Measurements from ENCODE around the gene DCLRE1A.
"Not testable (repeated sequence)": the region's sequence is repeated elsewhere in the genome, so short reads cannot be mapped to it uniquely, and the experiment has no call there.

Gene DCLRE1A

GRCh38 chr10:113858541-113858940 lies 4.7 kb upstream of the DCLRE1A start:
- no peak for DNase-seq (ENCODE audit: low spot score)

GRCh38 chr10:113857210-113857609 lies 3.3 kb upstream of the DCLRE1A start:
- DNase-seq (ENCODE audit: low spot score), result no peak

- DNase-seq (ENCODE audit: low spot score), result no peak
These were observed 2.7 kb upstream of the DCLRE1A start for GRCh38 chr10:113856563-113856962.

- DNase-seq (ENCODE audit: low spot score), result peak; percentile 34
These were observed 1.1 kb upstream of the DCLRE1A start for GRCh38 chr10:113854761-113855588.

- DNase-seq (ENCODE audit: low spot score), result no peak
These were observed 287 bp downstream of the DCLRE1A start for GRCh38 chr10:113853578-113854012.

- DNase-seq (ENCODE audit: low spot score), result no peak
These were observed 3.9 kb downstream of the DCLRE1A start for GRCh38 chr10:113849946-113850345.

GRCh38 chr10:113849140-113849803 lies 4.6 kb downstream of the DCLRE1A start:
- no peak for DNase-seq (ENCODE audit: low spot score)

- DNase-seq (ENCODE audit: low spot score), result no peak
These were observed 7.8 kb downstream of the DCLRE1A start for GRCh38 chr10:113846036-113846435.

- no peak for DNase-seq (ENCODE audit: low spot score)
These were observed 9.9 kb downstream of the DCLRE1A start for GRCh38 chr10:113843972-113844485.

- no peak for DNase-seq (ENCODE audit: low spot score)
These were observed 11.7 kb downstream of the DCLRE1A start for GRCh38 chr10:113842171-113842570.

- not testable (repeated sequence) for DNase-seq (ENCODE audit: low spot score)
These were observed 25.3 kb downstream of the DCLRE1A start for GRCh38 chr10:113828567-113828966.

GRCh38 chr10:113825791-113826190 lies 28.1 kb downstream of the DCLRE1A start:
- no peak for DNase-seq (ENCODE audit: low spot score)

- no peak for DNase-seq (ENCODE audit: low spot score)
These were observed 30.5 kb downstream of the DCLRE1A start for GRCh38 chr10:113823389-113823788.

- no peak for DNase-seq (ENCODE audit: low spot score)
These were observed 31.7 kb downstream of the DCLRE1A start for GRCh38 chr10:113822174-113822573.

GRCh38 chr10:113821306-113821705 lies 32.6 kb downstream of the DCLRE1A start:
- DNase-seq (ENCODE audit: low spot score), result not testable (repeated sequence)

GRCh38 chr10:113820507-113820906 lies 33.4 kb downstream of the DCLRE1A start:
- no peak for DNase-seq (ENCODE audit: low spot score)

GRCh38 chr10:113819989-113820388 lies 33.9 kb downstream of the DCLRE1A start:
- no peak for DNase-seq (ENCODE audit: low spot score)

- not testable (repeated sequence) for DNase-seq (ENCODE audit: low spot score)
These were observed 39.2 kb downstream of the DCLRE1A start for GRCh38 chr10:113814700-113815099.

GRCh38 chr10:113808168-113808567 lies 45.7 kb downstream of the DCLRE1A start:
- DNase-seq (ENCODE audit: low spot score), result no peak

- DNase-seq (ENCODE audit: low spot score), result no peak
These were observed 47.4 kb downstream of the DCLRE1A start for GRCh38 chr10:113806503-113806902.

GRCh38 chr10:113802997-113803396 lies 50.9 kb downstream of the DCLRE1A start:
- DNase-seq (ENCODE audit: low spot score), result no peak

GRCh38 chr10:113801569-113801968 lies 52.3 kb downstream of the DCLRE1A start:
- DNase-seq (ENCODE audit: low spot score), result no peak

GRCh38 chr10:113791691-113792090 lies 62.2 kb downstream of the DCLRE1A start:
- no peak for DNase-seq (ENCODE audit: low spot score)
